GM21825 (cell line): ENCODE measurements around the gene ATXN7L3.

ENCODE experiments used
- ATAC-seq: cut with Tn5 transposase; IDR thresholded peaks from one replicate; pipeline ENCODE4 v1.9.1; 2021; ENCODE audit warnings: mild to moderate bottlenecking, moderate library complexity; ENCODE audit not compliant: unreplicated experiment

The ATXN7L3 gene

GRCh38 chr17:44218344-44219107 is 18.8 kb upstream of the ATXN7L3 start:
- peak; percentile 32 for ATAC-seq

DNA sequence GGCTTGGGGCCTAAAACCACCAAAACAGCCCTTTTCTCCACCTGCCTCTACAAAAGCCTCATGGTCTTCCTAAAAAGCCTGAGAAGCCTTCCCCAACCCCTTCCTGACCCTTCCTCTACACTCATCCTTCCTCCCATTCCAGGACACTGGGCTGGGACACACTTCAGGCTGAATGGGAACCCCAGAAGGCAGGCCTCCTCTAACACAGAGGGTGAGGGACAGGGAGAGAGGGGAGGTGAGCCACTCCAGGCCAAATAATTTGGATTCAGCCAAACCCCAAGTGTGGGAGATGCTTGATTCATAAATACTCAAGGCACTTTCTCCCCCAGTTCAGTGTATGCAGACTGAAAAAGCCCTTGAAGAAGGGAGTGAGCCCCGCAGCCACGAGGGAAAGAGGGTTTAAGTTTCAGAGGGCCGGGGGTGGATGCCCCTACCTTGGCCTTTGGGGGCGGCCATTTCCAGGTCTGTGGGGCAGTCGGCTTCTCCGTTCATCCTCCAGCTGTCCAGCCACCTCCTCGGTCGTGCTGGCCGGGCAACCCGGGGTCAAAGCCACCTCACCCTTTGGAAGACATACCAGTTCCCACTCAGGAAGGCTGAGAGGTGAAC is 18.2 kb upstream of the ATXN7L3 start:
- ATAC-seq: no peak

DNA sequence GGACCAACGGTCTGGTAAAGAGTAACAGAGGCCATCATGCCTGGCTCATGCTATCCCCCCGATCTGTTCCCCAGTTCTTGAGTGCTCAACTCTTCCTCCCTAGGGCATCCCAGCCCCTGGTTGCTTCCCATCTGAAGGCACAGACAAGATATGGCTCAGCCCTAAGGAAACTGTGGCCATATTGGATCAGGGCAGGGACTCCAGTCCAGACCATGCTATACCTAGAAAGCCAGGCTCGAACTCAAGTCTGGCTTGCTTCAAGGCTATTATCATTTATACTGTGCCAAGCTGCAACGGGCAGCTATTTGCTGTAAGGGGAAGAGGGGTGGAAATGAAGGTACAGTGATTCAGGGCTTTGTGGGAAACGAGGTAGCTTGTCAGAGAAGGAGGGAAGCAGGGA is 17.0 kb upstream of the ATXN7L3 start:
- ATAC-seq: no peak

- ATAC-seq: no peak
Observed at GRCh38 chr17:44216173-44216572, 16.5 kb upstream of the ATXN7L3 start.

DNA sequence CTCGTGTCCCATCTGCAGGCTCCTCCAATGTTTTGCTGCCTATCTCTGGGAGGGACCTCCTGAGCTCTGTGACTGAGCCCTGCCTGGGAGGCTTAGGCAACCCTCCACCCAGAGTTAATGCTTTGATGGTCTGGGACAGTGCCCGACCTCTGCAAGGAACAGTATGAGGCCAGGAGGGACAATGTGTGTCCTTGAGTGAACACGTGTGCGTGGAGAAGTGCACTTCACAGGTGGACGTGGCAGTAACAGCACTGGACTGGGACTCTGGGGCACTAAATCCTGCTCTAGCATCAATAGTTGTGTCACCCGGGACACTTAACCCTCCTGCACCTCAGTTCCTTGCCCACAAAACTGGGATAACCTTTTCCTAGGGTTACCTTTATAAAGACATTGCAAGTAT is 15.2 kb upstream of the ATXN7L3 start:
- no peak for ATAC-seq

DNA sequence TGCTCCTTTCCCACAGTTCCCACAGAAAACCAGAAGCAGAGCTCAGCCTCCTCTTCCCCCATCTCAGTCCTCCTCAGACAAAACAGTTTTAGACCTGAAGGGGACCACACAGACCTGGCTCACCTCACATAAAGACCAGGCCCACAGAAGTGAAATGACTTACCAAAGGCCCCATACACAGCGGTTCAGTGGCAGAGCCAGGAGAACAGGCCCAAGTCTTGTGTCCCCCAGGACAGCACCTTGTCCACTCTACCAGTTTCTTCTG is 14.5 kb upstream of the ATXN7L3 start:
- no peak for ATAC-seq

- no peak for ATAC-seq
Observed at GRCh38 chr17:44213403-44214229, 13.9 kb upstream of the ATXN7L3 start.

- no peak for ATAC-seq
Observed at GRCh38 chr17:44212507-44213402, 13.1 kb upstream of the ATXN7L3 start.

GRCh38 chr17:44211281-44212265 is 11.9 kb upstream of the ATXN7L3 start:
- no peak for ATAC-seq

- peak; percentile 61 for ATAC-seq
Observed at GRCh38 chr17:44210342-44211192, 10.9 kb upstream of the ATXN7L3 start.

- no peak for ATAC-seq
Observed at GRCh38 chr17:44209786-44210341, 10.2 kb upstream of the ATXN7L3 start.

- ATAC-seq: no peak
Observed at GRCh38 chr17:44207743-44208142, 8.1 kb upstream of the ATXN7L3 start.

- ATAC-seq: no peak
Observed at GRCh38 chr17:44207319-44207718, 7.6 kb upstream of the ATXN7L3 start.

DNA sequence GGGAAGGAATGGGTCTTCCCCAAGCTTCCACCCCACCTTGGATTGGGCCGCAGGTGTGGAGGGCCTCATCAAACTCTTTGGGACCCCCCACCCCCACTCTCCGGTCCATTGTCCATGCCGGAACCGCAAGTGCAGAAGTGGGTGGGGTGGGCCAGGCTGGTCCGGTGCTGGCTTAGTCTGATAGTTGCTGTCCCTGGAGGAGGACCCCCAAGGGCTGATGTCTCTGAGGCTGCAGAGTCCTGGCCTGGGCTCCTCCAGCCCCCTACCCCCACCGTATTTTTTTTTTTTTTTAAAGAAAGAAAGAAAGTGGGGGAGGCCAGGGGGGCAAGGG is 7.1 kb upstream of the ATXN7L3 start:
- ATAC-seq: no peak

DNA sequence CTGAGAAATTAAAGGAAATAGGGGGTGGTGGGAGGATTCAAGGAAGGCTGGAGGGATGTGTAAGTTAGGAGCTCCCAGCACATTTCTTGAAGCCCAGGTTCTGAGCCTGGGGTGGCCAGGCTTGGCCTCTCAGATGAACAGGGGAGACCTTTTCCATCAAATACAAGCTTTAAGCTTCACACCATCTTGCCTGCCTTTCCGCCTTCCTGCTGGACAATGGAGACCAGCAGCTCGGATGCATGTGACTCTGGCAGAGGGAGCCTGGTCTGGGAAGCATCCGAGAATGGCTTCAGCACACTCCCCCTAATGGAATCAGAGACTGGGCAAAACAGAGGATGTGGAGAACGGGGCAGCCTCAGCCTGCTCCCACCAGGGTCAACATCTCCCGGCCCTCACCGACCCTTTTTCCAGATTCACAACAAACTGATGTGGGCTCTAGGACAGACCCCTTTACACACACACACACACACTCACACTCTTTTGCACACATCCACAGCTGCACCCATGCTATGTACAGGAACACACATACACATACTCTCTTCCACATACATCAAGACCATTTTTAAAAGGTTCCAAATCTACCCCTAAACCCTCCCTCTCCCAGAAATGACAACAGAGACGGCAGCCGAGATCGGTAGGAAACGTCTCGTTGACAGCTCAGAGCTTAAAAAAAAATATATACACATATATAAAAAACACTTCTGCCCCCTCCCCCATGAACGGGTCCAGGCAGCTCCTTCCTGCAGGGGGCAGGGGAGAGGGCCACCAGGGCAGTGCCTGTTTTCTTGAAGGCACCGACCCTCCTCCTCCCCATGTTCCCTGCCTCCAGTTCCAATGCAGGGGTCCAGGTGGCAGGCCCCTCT is 6.5 kb upstream of the ATXN7L3 start:
- ATAC-seq: no peak

DNA sequence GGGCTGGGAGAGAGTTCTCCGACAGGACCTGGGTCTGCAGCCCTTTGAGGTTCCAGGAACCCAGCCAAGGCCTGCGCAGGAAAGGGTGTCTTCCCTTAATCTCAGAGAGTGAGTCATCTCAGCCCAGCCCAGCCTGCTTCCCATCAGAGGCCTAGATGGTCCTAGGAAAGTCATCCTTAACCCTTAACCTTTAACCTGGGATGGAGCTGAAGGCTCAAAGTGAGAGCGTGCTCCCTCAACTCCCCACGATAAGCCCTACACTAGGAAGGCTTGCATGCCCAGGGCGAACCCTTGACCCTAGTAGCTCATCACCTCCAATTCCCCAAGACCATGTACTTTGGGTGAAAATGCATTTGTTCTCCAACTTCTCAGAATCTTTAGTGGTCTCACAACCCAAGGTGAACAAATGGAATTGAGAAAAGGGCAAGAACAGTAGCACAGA is 4.8 kb upstream of the ATXN7L3 start:
- ATAC-seq: no peak

- ATAC-seq: no peak
Observed at GRCh38 chr17:44203731-44204440, 4.2 kb upstream of the ATXN7L3 start.
